Activated T-helper 17 cell treated with anti-CD3 and anti-CD28 coated beads, Interleukin-2, amount 50 U/mL, for 72 hours (primary cell): ENCODE results near the gene SATB2. TPM values are rescaled to one million over a fixed set of nuclear protein-coding genes. Genes with fewer than 3 reads are reported as not detected.

Source experiments
- ATAC-seq: fragments of 150-1000 bp; cut with Tn5 transposase; replicated peaks from 2 replicates; pipeline ENCODE4 v1.10.0; 2021; ENCODE audit warnings: mild to moderate bottlenecking, moderate library complexity
- H3K27ac Mint-ChIP-seq: one replicate; pipeline ENCODE4 v1.8.0; 2022; ENCODE audit warnings: mixed read lengths
- H3K27me3 Mint-ChIP-seq: one replicate; pipeline ENCODE4 v1.8.0; 2022; ENCODE audit warnings: mixed read lengths
- H3K36me3 Mint-ChIP-seq: one replicate; pipeline ENCODE4 v1.8.0; 2022; ENCODE audit warnings: low read depth, mild to moderate bottlenecking, mixed read lengths
- H3K4me1 Mint-ChIP-seq: one replicate; pipeline ENCODE4 v1.8.0; 2022; ENCODE audit warnings: mixed read lengths
- H3K4me3 Mint-ChIP-seq: one replicate; pipeline ENCODE4 v1.8.0; 2022; ENCODE audit warnings: mild to moderate bottlenecking, mixed read lengths
- H3K9me3 Mint-ChIP-seq: one replicate; pipeline ENCODE4 v1.8.0; 2022; ENCODE audit warnings: mixed read lengths
- total RNA-seq, 2 donors: library from RNA; stranded (reverse); gene quantifications; one replicate each; pipeline ENCODE4 v1.2.3, GENCODE V29; 2022

The SATB2 gene
- total RNA-seq, 2 donors from 2014 or later, result 0.15 TPM; not detected in 1

DNA sequence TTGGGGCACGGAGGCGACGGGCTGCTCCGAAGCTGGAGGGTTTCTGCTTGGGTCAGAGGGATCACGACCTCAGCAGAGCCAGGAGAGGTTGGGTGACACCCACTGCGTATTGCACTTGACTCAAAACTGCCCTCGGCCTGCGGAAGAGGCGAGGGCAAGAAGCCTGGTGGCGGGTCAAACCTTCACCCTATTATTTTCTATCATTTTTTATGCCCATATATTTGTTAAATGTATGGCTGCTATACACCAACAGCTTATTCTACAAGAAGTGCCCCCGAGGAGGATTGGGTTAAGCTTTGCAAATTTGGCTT is 12.6 kb upstream of the SATB2 start:
- peaks cover 8% of the 10 kb centered on the region for H3K9me3 Mint-ChIP-seq
- H3K27me3 Mint-ChIP-seq, result peaks cover 68% of the 10 kb centered on the region
- no peaks in the 10 kb centered on the region for H3K4me1 Mint-ChIP-seq
- H3K27ac Mint-ChIP-seq, result no peak overlapping the region
- peaks cover 10% of the 10 kb centered on the region for H3K36me3 Mint-ChIP-seq
- no peak for ATAC-seq
- no peak overlapping the region for H3K4me3 Mint-ChIP-seq

DNA sequence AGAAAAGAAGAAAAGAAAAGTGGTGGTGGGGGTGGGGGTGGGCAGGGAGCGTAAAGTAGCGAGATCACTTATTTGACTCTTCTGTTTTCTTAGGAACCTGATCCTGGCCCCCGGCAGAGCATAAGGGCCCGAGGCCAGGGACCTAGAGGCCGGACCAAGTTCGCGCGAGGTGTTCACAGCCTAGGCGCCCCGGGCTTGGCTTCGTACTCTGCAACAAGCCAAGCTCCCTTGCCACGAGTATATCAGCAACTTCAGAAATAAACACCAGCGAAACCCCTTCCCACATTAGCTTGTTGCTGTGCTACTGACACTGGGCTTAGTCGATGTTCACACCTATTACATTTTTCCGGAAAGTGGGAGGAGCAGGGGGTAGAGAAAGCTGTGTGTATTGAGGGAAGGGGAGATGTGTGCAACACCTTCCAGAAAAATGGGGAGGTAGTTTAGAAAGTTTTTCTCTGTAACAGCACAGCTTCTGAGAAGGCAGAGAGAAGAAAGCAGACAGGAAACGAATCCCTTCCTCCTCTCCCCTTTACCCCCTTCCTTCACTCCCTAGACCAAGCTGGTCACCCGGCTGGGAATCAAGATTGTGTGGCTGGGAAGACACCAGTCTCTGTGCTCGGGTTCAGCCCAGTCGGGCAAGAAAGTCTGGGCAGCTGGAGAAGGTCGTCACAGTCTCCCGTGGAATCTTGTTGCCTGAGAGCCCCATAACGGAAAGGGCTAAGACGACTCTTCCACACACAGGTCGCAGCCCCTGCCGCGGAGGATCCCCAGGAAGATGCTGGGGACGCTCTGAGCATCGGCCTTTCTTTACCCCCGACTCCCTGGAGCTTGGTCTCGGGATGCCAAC is 12.0 kb upstream of the SATB2 start:
- Mint-ChIP-seq H3K4me3 (peak overlapping the region; percentile 22), H3K27ac (no peak overlapping the region)
- ATAC-seq, result no peak

DNA sequence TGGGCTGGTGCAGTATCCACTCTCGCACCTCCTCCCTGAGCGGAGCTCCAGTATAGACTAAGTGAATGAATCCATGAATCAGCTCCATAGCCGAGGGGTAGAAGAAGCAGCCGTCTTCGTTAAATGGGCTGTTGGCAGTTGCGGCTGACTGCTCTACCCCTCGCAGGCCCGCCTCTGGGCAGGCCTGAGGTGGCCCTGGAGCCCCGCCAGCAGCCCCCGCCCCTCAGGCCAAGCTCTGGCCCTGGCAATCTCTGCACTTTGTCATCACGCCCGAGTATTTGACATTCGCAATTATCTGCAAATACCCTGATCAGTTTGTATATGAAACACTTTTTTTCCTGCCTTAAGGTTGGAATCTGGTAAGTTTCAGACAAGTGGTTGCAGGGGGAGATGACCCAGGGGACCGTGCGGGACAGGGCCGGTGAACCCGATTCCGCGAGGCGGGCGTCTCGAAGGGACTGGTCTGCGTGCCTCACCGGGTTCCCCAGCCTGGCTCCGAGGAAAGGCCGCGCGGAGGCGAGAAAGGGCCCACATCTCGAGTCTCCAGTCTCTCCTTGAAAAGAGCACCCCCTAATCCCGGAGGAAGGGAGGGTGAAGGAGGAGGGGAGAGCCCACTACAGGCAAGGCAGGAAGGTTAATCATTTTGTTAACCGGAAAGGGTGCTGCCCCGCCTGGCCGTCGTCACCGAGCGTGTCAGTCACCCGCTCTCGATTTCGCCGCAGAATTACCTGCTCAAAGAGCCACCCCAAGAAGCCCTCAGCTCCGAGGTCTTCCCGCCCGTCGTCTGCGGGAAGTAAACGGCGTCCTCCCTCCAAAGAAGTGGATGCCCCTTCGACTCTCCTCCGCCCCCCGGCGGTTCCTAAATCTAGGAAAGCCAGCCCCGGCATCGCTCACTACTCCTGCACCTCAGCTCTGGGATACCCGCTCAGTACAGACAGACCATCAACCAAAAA is 11.1 kb upstream of the SATB2 start:
- H3K36me3 Mint-ChIP-seq, result peaks cover 17% of the 10 kb centered on the region
- peak overlapping the region; percentile 22 for H3K4me3 Mint-ChIP-seq
- peaks cover 61% of the 10 kb centered on the region for H3K27me3 Mint-ChIP-seq
- peaks cover 4% of the 10 kb centered on the region for H3K4me1 Mint-ChIP-seq
- H3K27ac Mint-ChIP-seq, result no peak overlapping the region
- ATAC-seq, result no peak
- peaks cover 8% of the 10 kb centered on the region for H3K9me3 Mint-ChIP-seq

More for the DNA sequence above, 12.0 kb upstream of the SATB2 start:
- Mint-ChIP-seq H3K27me3 (peaks cover 69% of the 10 kb centered on the region), H3K9me3 (peaks cover 8% of the 10 kb centered on the region), H3K36me3 (peaks cover 16% of the 10 kb centered on the region), H3K4me1 (peaks cover 4% of the 10 kb centered on the region)

DNA sequence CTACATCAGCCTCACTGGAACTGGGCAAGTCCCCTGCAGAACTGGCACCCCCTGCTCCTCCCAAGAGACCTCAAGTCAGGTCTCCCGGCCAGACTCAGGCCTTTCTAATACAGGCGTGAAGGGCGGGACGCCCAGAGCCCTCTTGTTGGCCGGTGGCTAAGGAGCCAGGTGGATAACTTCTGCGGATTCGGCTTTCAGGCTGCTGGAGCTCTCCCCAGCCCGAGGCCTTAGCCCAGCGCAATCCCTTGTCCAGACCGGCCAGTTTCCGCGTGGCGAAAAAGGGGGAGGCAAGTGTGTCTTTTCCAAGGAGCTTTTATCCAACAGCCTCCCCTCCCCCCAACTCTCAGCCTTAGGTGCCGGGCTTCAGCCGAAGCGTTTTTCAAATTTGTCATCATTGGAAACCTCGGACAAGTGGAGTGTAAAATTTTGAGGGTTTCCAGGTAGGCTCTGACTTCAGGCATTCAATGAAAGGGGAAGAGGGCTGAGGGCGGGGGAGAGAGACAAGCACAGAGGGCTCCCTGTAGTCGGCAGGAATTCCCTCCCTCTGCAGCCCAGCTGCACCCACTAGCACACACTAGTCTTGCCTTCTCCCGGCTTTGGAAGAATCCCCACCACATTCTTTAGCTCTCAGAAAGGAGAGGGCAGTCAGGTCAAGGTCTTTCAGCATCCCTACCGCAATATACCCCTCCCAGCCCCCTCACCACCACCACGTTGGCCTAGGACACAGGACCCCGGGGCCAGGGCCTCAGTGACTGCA is 9.5 kb upstream of the SATB2 start:
- Mint-ChIP-seq H3K9me3 (peaks cover 8% of the 10 kb centered on the region), H3K27me3 (peaks cover 55% of the 10 kb centered on the region), H3K4me1 (peaks cover 4% of the 10 kb centered on the region), H3K27ac (no peak overlapping the region), H3K4me3 (no peak overlapping the region), H3K36me3 (peaks cover 17% of the 10 kb centered on the region)
- no peak for ATAC-seq

DNA sequence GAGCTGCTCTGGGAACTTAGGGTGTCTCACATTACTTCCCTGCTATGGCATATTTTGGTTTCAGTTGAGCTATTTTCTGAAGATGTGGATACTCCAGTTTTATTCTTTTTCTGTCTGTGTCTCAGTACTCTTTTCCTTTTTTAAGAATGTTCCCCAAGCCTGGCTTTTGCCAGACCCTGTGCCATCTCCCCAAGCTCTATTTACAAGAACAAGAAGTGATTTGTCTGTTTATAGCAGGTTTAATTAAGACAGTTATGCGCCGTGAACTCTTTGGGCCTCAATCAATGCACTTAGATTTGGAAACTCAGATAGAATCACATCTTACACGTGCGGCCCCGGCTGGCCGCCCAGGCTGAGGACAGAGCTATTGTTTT is 8.9 kb upstream of the SATB2 start:
- peaks cover 8% of the 10 kb centered on the region for H3K9me3 Mint-ChIP-seq
- no peak overlapping the region for H3K27ac Mint-ChIP-seq
- no peak overlapping the region for H3K4me3 Mint-ChIP-seq

DNA sequence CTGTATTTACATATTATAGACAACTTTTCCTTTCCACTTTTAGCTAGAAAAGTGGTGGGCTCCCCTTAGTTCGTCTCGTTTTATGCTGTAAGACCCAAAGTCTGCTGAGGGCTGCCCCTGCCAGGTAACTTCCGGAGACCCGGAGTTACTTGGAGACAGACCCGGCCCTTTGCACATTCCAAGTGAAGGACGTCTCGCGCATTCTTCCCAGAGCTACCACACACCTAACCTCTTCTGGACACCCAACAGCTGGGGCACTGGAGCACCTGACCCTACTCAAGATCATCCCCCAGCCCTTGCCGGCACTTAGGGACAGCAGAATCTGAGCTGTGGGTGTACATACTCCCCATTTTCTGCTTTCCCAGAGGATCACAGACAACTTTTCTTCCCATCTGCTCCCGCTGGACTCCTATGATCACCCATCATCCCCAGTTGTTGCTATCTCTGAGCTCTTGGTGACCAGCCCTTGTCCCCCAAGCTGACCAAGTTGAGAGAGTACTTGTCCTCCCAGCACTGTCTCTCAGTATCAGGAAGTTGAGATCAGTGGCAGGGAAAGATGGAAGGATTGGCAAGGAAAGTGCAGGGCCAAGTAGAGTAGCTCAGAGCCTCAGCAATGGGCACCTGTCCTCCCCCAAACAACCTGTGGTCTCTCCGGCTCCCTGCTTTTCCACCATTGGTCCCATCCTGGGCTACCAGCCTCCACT is 8.4 kb upstream of the SATB2 start:
- Mint-ChIP-seq H3K27me3 (peaks cover 52% of the 10 kb centered on the region), H3K4me3 (no peak overlapping the region), H3K36me3 (peaks cover 17% of the 10 kb centered on the region), H3K27ac (no peak overlapping the region), H3K4me1 (peaks cover 4% of the 10 kb centered on the region), H3K9me3 (peaks cover 8% of the 10 kb centered on the region)
- no peak for ATAC-seq

More for the DNA sequence above, 8.9 kb upstream of the SATB2 start:
- no peak for ATAC-seq
- Mint-ChIP-seq H3K27me3 (peaks cover 51% of the 10 kb centered on the region), H3K4me1 (peaks cover 4% of the 10 kb centered on the region), H3K36me3 (peaks cover 17% of the 10 kb centered on the region)

DNA sequence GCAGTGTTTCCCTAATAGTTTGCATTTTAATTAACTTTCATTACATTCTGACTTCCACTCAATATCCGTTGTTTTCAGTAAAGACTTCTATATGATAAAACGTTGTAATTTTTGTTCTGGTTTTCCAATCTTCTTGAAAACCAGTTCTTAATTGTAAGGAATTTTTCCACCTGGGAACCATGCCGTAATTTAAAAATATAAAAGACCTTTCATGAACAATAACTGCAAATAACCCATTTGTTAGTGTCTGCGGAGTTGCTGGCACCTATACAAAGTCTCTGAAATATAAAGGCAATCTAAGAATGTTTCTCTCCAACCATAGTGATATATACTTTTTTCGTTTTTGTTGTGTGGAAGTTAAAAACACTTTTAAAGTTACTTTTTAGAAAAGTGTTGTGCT is 7.7 kb upstream of the SATB2 start:
- peaks cover 19% of the 10 kb centered on the region for H3K36me3 Mint-ChIP-seq
- peaks cover 4% of the 10 kb centered on the region for H3K4me1 Mint-ChIP-seq
- peaks cover 59% of the 10 kb centered on the region for H3K27me3 Mint-ChIP-seq
- ATAC-seq, result no peak
- H3K4me3 Mint-ChIP-seq, result peak overlapping the region; percentile 3
- H3K27ac Mint-ChIP-seq, result no peak overlapping the region
- peaks cover 8% of the 10 kb centered on the region for H3K9me3 Mint-ChIP-seq

DNA sequence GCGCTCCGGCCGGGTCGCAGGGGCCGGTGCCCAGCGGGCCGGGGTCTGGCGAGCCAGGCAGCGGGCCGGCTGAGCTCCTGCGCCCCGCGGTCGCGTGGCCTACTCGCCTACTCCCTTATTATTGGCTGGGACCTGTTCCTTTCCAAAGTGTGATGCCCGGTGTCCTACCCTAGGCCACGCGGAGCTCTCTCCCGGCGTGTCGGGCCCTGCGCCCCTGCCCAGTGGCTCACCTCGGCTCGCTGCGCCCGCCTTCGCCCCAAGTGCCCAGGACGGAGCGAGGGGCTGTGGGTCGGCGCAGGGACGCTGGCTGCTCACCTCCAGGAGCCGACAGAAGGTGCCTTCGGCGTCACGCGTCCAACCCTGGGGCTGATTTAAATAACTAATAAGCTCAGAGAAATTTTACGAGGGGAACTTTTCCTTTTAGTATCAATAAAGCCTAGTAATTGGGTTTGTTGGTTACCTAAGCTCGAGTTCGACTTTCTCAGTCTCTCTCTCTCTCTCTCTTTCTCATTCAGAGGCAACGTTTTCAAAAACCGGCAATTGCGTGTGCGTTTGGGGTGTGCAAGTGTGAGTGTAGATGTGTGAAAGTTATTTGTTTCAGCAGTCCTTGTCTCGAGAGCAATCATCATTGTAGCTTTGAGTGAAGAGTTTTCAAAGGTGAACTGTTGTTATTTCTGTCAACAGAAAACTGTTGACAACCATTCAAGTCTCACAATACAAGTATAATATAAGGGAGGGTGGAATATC is 7.0 kb upstream of the SATB2 start:
- H3K4me1 Mint-ChIP-seq, result peaks cover 6% of the 10 kb centered on the region
- H3K27me3 Mint-ChIP-seq, result peaks cover 64% of the 10 kb centered on the region
- peak overlapping the region; percentile 3 for H3K4me3 Mint-ChIP-seq
- no peak for ATAC-seq
- no peak overlapping the region for H3K27ac Mint-ChIP-seq
- peaks cover 8% of the 10 kb centered on the region for H3K9me3 Mint-ChIP-seq
- peaks cover 22% of the 10 kb centered on the region for H3K36me3 Mint-ChIP-seq

DNA sequence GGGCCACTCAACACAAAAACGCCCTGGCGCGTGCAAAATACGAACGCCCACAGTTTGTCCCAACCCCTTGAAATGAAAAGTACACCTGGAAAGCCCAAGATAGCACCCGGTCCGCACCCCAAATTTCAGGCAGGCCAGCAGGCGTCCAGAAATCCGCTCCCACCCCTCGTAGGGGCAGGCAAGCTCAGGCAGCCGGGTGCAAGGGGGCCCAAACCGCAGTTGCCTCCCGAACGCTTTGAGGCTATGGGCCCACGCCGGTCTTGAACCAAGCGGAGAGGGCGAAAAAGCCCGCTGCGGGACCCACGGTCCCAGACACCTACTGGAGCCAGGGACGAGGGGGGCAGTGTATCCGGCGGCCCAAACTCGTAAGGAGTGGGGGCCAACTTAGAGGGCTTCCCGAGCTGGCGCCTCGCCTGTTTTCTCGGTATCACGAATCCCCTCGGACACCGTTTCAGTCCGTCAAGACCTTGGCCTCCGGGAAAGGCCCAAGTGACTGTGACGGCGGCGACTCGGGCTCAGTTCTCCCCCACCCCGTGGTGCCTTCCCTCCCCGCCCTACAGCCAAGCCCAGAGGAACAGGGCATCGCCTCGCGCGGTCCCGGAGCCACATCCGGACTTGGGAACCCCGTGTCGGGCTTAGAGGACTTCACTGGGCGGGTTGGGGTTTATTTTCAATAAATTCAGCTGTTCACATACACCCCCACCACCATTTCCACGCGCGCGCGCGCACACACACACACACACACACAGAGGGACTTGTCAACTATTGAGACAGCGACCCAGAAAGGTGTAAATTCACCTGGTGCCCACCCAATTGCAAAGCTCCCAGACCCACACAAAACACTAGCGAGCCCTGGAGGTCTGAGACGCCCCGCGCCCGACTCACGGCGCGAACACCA is 6.2 kb upstream of the SATB2 start:
- Mint-ChIP-seq H3K27ac (no peak overlapping the region), H3K9me3 (peaks cover 8% of the 10 kb centered on the region), H3K27me3 (peaks cover 62% of the 10 kb centered on the region), H3K4me1 (peaks cover 10% of the 10 kb centered on the region), H3K36me3 (peaks cover 26% of the 10 kb centered on the region), H3K4me3 (peak overlapping the region; percentile 9)
- no peak for ATAC-seq

DNA sequence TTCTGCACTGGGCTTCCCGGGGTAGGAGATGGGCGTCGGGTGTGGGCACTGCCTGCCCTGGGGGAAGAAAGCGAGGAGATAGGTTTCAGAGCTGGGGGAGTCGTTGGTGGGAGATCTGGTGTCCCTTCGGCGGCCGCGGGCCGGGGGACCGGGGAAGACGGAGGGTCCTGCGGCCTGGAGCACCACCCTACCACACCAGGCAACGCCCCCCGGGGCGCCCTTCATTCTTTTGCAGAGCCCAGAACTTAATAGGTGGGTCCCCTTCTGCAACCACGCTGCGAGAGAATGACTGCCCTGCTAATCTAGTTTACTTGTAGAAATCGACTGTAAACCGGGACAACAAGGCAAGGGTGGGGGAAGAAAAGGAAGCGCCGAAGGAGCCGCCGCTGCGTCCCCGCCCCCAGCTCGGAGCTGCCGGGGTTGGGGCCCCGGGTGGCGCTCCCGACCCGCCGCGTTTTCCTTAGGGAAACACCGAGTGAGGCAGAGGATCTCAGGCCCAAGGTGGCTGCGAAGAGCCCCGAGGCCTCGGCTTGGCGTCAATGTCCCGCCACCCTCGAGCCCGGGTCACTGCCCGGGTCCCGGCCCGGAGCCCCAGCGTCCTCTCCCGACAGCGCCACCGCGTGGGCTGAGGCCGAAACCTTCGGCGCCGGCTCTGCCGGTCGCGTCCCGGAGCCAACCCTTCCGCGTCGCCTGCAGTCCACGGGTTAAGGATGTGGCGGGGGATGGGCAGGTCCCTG is 5.4 kb upstream of the SATB2 start:
- H3K27ac Mint-ChIP-seq, result no peak overlapping the region
- peaks cover 10% of the 10 kb centered on the region for H3K4me1 Mint-ChIP-seq
- peaks cover 8% of the 10 kb centered on the region for H3K9me3 Mint-ChIP-seq
- H3K36me3 Mint-ChIP-seq, result peaks cover 24% of the 10 kb centered on the region
- H3K4me3 Mint-ChIP-seq, result peak overlapping the region; percentile 9
- peak; percentile 41 for ATAC-seq
- peaks cover 55% of the 10 kb centered on the region for H3K27me3 Mint-ChIP-seq

DNA sequence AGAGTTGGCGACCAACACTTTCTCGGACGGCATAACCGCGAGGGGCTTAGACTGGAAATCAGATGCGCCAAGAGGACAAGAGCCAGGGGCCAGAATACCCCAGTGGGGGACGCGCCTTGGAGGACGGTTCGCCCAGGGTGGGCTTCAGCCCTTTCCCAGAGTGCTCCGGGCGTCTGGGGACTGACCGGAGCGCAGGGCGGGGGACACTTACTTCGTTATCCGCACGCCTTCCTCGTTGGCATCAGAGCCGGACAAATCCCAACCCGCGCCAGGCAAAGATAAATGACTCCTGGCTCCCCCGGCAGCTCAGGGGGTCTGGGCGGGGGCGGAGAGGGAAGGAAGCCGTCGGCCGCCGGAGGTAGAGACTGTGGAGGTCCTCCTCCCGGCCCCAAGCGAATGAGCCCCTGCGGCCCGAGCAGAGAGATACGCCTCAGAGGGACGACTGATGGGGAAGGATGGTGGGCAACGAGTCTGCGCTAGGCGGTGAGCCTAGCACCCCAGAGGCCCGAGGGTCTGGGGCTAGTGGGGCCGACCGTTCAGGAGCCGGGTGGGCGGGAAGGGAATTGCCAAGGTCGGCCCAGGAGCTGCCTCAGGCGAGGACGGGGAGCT is 4.7 kb upstream of the SATB2 start:
- Mint-ChIP-seq H3K4me1 (peaks cover 10% of the 10 kb centered on the region), H3K4me3 (no peak overlapping the region), H3K27ac (no peak overlapping the region), H3K9me3 (peaks cover 8% of the 10 kb centered on the region), H3K36me3 (peaks cover 19% of the 10 kb centered on the region), H3K27me3 (peaks cover 49% of the 10 kb centered on the region)
- ATAC-seq, result no peak
